GM21360 (cell line): Measurements from ENCODE around the gene FXYD3.
"Not testable (repeated sequence)": the region's sequence is repeated elsewhere in the genome, so short reads cannot be mapped to it uniquely, and the experiment has no call there.

Experiments
- ATAC-seq: cut with Tn5 transposase; IDR thresholded peaks from one replicate; pipeline ENCODE4 v1.9.1; 2021; ENCODE audit warnings: mild to moderate bottlenecking, moderate library complexity; ENCODE audit not compliant: unreplicated experiment

FXYD3 gene

GRCh38 chr19:35085947-35086346 is 29.7 kb upstream of the FXYD3 start:
- no peak for ATAC-seq

GRCh38 chr19:35086455-35086854 is 29.2 kb upstream of the FXYD3 start:
- no peak for ATAC-seq

- ATAC-seq, result no peak
Observed at GRCh38 chr19:35087393-35087792, 28.2 kb upstream of the FXYD3 start.

- no peak for ATAC-seq
Observed at GRCh38 chr19:35088131-35088913, 27.3 kb upstream of the FXYD3 start.

GRCh38 chr19:35089554-35089953 is 26.1 kb upstream of the FXYD3 start:
- no peak for ATAC-seq

- no peak for ATAC-seq
Observed at GRCh38 chr19:35090160-35090505, 25.5 kb upstream of the FXYD3 start.

- ATAC-seq, result no peak
Observed at GRCh38 chr19:35090506-35091214, 25.0 kb upstream of the FXYD3 start.

GRCh38 chr19:35093430-35093829 is 22.2 kb upstream of the FXYD3 start:
- ATAC-seq, result no peak

GRCh38 chr19:35093941-35094647 is 21.5 kb upstream of the FXYD3 start:
- no peak for ATAC-seq

- no peak for ATAC-seq
Observed at GRCh38 chr19:35094656-35095055, 21.0 kb upstream of the FXYD3 start.

GRCh38 chr19:35095667-35096368 is 19.8 kb upstream of the FXYD3 start:
- no peak for ATAC-seq

- ATAC-seq, result no peak
Observed at GRCh38 chr19:35098413-35099049, 17.1 kb upstream of the FXYD3 start.

GRCh38 chr19:35099155-35099896 is 16.3 kb upstream of the FXYD3 start:
- no peak for ATAC-seq

- ATAC-seq, result no peak
Observed at GRCh38 chr19:35099897-35100275, 15.7 kb upstream of the FXYD3 start.

- no peak for ATAC-seq
Observed at GRCh38 chr19:35100588-35101533, 14.8 kb upstream of the FXYD3 start.

- not testable (repeated sequence) for ATAC-seq
Observed at GRCh38 chr19:35101949-35102348, 13.7 kb upstream of the FXYD3 start.

GRCh38 chr19:35103614-35104013 is 12.0 kb upstream of the FXYD3 start:
- not testable (repeated sequence) for ATAC-seq

GRCh38 chr19:35104361-35104760 is 11.3 kb upstream of the FXYD3 start:
- ATAC-seq, result no peak

GRCh38 chr19:35105047-35105410 is 10.6 kb upstream of the FXYD3 start:
- ATAC-seq, result no peak
